PC-3 (cell line): ENCODE measurements around the gene PDP2.

Experiments used
- EZH2 ChIP-seq: fragments of 300-600 bp; sonication (generic); IDR thresholded peaks from one replicate; pipeline ENCODE4 v1.6.1; 2017; ENCODE audit warnings: antibody characterized with exemption, mild to moderate bottlenecking, low read length; ENCODE audit not compliant: unreplicated experiment
- EZH2phosphoT487 ChIP-seq: fragments of 300-600 bp; sonication (generic); IDR thresholded peaks from 2 replicates; pipeline ENCODE4 v1.6.1; 2018; ENCODE audit warnings: mild to moderate bottlenecking, antibody characterized with exemption, low read length, borderline replicate concordance
- TF ChIP-seq, protein P1 (sequence below): fragments of 300-600 bp; sonication (generic); conservative IDR thresholded peaks from 2 replicates; pipeline ENCODE4 v1.5.1; 2017; ENCODE audit warnings: antibody characterized with exemption, low read depth, mild to moderate bottlenecking, low read length

DNA sequence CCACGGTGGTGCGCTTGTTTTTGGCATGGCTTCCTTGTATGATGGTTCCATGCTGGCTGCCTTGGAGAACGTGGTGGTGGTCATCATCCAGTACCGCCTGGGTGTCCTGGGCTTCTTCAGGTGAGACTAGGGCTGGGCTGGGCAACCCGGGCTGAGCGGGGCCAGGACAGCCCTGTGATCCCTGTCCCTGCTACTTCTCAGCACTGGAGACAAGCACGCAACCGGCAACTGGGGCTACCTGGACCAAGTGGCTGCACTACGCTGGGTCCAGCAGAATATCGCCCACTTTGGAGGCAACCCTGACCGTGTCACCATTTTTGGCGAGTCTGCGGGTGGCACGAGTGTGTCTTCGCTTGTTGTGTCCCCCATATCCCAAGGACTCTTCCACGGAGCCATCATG lies 59.9 kb downstream of the PDP2 start:
- TF ChIP-seq, protein P1, sequence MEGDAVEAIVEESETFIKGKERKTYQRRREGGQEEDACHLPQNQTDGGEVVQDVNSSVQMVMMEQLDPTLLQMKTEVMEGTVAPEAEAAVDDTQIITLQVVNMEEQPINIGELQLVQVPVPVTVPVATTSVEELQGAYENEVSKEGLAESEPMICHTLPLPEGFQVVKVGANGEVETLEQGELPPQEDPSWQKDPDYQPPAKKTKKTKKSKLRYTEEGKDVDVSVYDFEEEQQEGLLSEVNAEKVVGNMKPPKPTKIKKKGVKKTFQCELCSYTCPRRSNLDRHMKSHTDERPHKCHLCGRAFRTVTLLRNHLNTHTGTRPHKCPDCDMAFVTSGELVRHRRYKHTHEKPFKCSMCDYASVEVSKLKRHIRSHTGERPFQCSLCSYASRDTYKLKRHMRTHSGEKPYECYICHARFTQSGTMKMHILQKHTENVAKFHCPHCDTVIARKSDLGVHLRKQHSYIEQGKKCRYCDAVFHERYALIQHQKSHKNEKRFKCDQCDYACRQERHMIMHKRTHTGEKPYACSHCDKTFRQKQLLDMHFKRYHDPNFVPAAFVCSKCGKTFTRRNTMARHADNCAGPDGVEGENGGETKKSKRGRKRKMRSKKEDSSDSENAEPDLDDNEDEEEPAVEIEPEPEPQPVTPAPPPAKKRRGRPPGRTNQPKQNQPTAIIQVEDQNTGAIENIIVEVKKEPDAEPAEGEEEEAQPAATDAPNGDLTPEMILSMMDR, result no peak
- TF ChIP-seq EZH2phosphoT487 (no peak), EZH2 (no peak)
